ENCODE measurements around the gene KREMEN1.

KREMEN1 gene

DNA sequence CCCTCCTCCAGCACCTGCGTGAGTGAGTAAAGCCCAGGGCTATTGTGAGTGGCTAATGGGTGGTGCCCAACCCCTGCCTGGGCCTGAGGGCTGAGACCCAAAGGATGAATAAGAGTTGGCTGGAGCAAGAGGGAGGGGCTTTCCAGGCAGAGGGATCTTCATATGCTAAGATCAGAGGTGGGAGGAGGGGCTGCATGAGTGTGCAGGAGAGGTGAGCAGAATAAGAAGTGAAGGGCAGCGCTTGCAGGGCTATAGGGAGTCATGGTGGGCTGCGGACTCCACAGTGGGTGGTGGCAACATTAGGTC is 136.7 kb downstream of the KREMEN1 start:
- no peak for DNase-seq

- DNase-seq, result no peak
Observed at GRCh38 chr22:29211066-29211465, 138.2 kb downstream of the KREMEN1 start.

GRCh38 chr22:29211466-29211865 is 138.6 kb downstream of the KREMEN1 start:
- no peak for DNase-seq

- DNase-seq, result no peak
Observed at GRCh38 chr22:29212743-29213142, 139.9 kb downstream of the KREMEN1 start.

GRCh38 chr22:29213493-29213892 is 140.7 kb downstream of the KREMEN1 start:
- no peak for DNase-seq

- DNase-seq, result no peak
Observed at GRCh38 chr22:29214232-29214631, 141.4 kb downstream of the KREMEN1 start.

DNA sequence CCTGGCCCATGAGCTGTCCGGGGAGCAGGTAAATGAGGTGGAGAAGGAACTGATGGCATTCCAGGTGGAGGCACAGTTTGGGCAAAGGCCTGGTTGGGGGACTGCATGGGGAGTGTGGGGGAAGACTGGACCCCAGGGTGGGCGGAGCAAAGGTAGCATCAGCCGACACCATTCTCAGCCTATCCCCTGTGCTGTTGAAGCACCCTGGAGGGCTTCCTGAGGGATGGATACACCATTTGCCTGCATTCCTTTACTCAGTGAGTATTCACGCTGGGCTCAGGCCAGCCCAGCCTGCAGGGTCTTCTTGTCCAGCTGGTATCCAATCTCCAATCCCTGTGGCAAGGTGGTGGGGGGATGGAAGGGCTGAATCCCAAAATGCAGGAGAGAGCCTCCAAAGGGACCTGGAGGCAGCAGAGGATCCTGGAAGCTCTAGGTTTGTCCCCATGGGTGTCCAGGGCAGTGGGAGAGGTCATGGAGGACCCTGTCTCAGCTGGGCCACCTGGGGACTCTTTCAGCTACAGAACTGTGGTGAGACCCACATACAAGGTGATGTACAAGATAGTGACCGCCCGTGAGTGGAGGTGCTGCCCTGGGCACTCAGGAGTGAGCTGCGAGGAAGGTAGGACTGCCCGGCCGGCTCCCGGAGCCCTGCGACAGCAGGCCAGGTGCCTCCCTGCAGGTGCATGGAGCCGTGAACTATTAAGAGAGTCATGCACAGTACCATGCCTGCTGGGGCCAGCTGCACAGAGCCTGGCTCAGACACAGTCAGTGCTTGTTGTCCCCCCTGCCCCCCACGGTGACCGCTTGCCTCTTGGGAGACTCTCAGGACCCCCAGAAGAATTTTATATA is 142.4 kb downstream of the KREMEN1 start:
- DNase-seq, result no peak

DNA sequence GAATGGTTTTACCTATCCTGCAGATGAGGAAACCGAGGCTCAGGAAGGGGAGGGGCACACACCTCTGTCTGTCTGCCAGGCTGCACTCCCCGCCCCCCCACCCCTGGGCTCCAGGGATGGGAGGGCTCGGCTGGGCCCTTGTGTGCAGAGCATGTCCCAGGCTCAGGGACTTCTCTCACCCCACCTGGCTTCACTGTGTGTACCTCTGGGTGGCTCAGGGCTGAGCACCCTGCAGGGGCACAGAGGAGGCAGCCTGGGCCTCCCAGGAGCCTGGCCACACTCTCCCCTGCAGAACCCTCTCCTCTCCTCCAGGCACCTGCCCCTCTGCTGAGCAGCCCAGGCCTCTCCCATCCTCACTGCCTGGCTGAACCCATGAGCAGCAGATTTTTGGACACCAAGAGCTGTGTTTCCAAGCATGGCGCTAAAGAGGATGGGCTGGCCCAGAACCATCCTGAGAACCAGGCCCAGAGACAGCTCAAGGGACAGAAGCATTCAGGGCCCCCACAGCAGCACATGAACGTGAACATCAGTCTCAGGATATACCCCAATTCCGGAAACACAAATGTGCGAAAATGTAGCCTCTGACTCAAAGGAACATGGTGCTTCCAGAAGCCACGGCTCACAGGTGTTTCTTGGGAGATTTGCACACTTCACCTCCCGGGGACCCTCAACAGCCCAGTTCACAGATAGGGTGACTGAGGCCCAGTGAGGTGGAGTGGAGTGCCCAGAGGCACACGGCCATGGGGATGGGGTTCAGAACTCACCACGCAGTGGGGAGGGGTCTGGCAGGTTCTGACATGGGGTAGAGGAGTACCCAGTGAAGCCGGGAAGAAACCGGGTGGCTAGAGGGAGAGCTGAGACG is 143.4 kb downstream of the KREMEN1 start:
- no peak for DNase-seq

DNA sequence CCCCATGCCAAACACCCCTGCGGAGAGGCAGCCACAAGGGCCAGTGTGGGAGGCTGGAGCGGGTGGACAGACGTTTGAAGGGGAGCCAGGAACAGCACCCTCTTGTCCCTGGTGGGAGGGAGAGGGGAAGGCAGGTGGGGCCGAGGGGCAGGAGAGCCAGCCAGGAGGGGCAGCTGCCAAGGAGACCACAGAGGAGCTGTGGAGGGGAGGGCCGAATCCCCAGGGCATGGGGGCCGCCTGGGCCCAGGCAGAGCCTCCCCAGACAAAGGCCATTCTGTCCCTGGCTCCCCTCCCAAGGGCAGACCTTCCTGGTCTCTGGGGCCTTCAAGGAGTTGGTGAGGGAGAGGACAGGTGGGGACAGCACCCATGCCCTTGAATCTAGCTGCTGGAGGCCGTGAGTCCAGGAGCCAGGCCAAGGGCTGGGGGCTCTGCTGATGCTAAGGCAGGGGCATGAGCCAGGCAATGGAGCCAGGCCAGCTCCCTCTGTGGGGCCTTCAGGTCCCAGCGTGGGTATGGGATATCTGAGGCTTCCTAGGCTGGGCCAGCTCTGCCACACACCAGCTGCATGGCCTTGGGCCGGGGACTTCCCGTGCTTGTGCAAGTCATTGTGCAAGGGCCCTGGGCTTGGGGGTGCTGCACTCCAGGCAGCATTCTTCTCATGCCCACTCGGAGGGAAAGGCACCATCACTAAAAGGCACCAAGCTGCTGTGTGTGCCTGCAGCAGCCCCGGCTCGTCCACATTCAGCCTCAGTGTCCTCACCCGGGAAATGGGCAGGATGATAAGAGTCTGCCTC is 144.2 kb downstream of the KREMEN1 start:
- no peak for DNase-seq

Data from activated CD4-positive, alpha-beta T cell treated with anti-CD3 and anti-CD28 coated beads, Interleukin-2, amount 50 U/mL, for 16 hours (primary cell).